Kasumi-1 (cell line): Measurements from ENCODE around the gene C11orf58.

Source experiments
- DNase-seq, 2 experiments: peaks; one replicate each; lab custom pipeline; 2025; lab: John Stamatoyannopoulos, UW

Gene C11orf58

GRCh38 chr11:16738193-16738946 lies at the start of gene C11orf58:
Gene C11orf58, plus strand, starts transcription at chr11:16738647. Its CDS starts 132 bp downstream, at chr11:16738779.
- DNase-seq, result peak; percentile 96 to 97

- no peak for DNase-seq
Observed at GRCh38 chr11:16690086-16690485, 48.4 kb upstream of the C11orf58 start.

GRCh38 chr11:16703795-16704194 lies 34.7 kb upstream of the C11orf58 start:
- DNase-seq, result no peak

GRCh38 chr11:16713594-16713993 lies 24.9 kb upstream of the C11orf58 start:
- no peak for DNase-seq

GRCh38 chr11:16722581-16723344 lies 15.7 kb upstream of the C11orf58 start:
- no peak for DNase-seq

- no peak for DNase-seq
Observed at GRCh38 chr11:16727806-16728205, 10.6 kb upstream of the C11orf58 start.

GRCh38 chr11:16737818-16738192 lies 642 bp upstream of the C11orf58 start:
- DNase-seq, result peak in 1 of 2 experiments; percentile 58

GRCh38 chr11:16738947-16739815 lies 734 bp downstream of the C11orf58 start:
- peak; percentile 39 to 44 for DNase-seq

- DNase-seq, result no peak
Observed at GRCh38 chr11:16741473-16741872, 3.0 kb downstream of the C11orf58 start.

- no peak for DNase-seq
Observed at GRCh38 chr11:16743478-16743877, 5.0 kb downstream of the C11orf58 start.

GRCh38 chr11:16744128-16744725 lies 5.8 kb downstream of the C11orf58 start:
- no peak for DNase-seq

GRCh38 chr11:16745950-16746605 lies 7.6 kb downstream of the C11orf58 start:
- no peak for DNase-seq

GRCh38 chr11:16749092-16749491 lies 10.6 kb downstream of the C11orf58 start:
- DNase-seq, result no peak

GRCh38 chr11:16749666-16750065 lies 11.2 kb downstream of the C11orf58 start:
- DNase-seq, result no peak

GRCh38 chr11:16750417-16750816 lies 12.0 kb downstream of the C11orf58 start:
- DNase-seq, result no peak

GRCh38 chr11:16758382-16759024 lies 20.1 kb downstream of the C11orf58 start:
- DNase-seq, result peak in 1 of 2 experiments; percentile 3

- peak; percentile 25 to 27 for DNase-seq
Observed at GRCh38 chr11:16759857-16760508, 21.5 kb downstream of the C11orf58 start.

- DNase-seq, result no peak
Observed at GRCh38 chr11:16763746-16764145, 25.3 kb downstream of the C11orf58 start.

GRCh38 chr11:16764888-16765287 lies 26.4 kb downstream of the C11orf58 start:
- DNase-seq, result no peak

GRCh38 chr11:16767137-16767536 lies 28.7 kb downstream of the C11orf58 start:
- no peak for DNase-seq
